Naive thymus-derived CD8-positive, alpha-beta T cell (primary cell): ENCODE results near the gene SLC25A45. TPM values are rescaled to one million over a fixed set of nuclear protein-coding genes. Genes with fewer than 3 reads are reported as not detected.
"Not testable (repeated sequence)": the region's sequence is repeated elsewhere in the genome, so short reads cannot be mapped to it uniquely, and the experiment has no call there.

Experiments
- ATAC-seq, 2 donors: fragments of 150-1000 bp; cut with Tn5 transposase in 1 of 2; sonication (Bioruptor Pico), chemical (Tn5 transposase) in 1 of 2; 1 replicate in 1 of 2; 2 replicates in 1 of 2; pipeline ENCODE4 v1.10.0; 2021; ENCODE audit warnings: mild to moderate bottlenecking in 2 of 2, moderate library complexity in 2 of 2
- POLR2A ChIA-PET: fragments of 350-600 bp; sonication (Branson Sonifier 250); formaldehyde crosslinking; loops from one replicate; lab custom pipeline; 2021; ENCODE audit warnings: antibody characterized with exemption; lab: Charles Lee
- DNase-seq, 10 donors: peaks; one replicate each; pipeline versions ENCODE4 v3.0.0 to v3.0.0-alpha.2; 2020 to 2022
- H3K27ac Mint-ChIP-seq, 10 donors: one replicate each; pipeline ENCODE4 v1.8.0; 2020 to 2022; ENCODE audit warnings: mild to moderate bottlenecking in 10 of 10, mixed read lengths in 10 of 10, moderate library complexity in 4 of 10, inconsistent platforms in 1 of 10
- H3K27me3 Mint-ChIP-seq, 5 donors: one replicate each; pipeline ENCODE4 v1.8.0; 2021 to 2022; ENCODE audit warnings: mixed read lengths in 5 of 5
- H3K36me3 Mint-ChIP-seq, 3 donors: one replicate each; pipeline ENCODE4 v1.8.0; 2020 to 2022; ENCODE audit warnings: mixed read lengths in 3 of 3, mild to moderate bottlenecking in 2 of 3, inconsistent platforms in 1 of 3
- H3K4me1 Mint-ChIP-seq, 4 donors: one replicate each; pipeline ENCODE4 v1.8.0; 2021 to 2022; ENCODE audit warnings: mixed read lengths in 4 of 4
- H3K4me3 Mint-ChIP-seq, 10 donors: one replicate each; pipeline ENCODE4 v1.8.0; 2020 to 2022; ENCODE audit warnings: mild to moderate bottlenecking in 10 of 10, mixed read lengths in 10 of 10, moderate library complexity in 6 of 10, inconsistent platforms in 1 of 10
- H3K9me3 Mint-ChIP-seq, 9 donors: one replicate each; pipeline ENCODE4 v1.8.0; 2020 to 2022; ENCODE audit warnings: mixed read lengths in 9 of 9, mild to moderate bottlenecking in 3 of 9, inconsistent platforms in 1 of 9, moderate library complexity in 1 of 9
- polyA plus RNA-seq, 3 donors: library from polyadenylated mRNA; unstranded; fragments of 300-500 nt; fragmentation: Illumina TruSeq; gene quantifications; one replicate each; pipeline ENCODE4 v1.2.3, GENCODE V29; 2021
- total RNA-seq, 8 experiments: library from RNA in 2 of 8; stranded (reverse) in 2 of 8; gene quantifications; one replicate each; pipeline ENCODE4 v1.2.3 and lab custom pipeline; 2021 to 2026

Gene SLC25A45
- total and polyA plus RNA-seq, 5 experiments from 2014 or later, result 10.8 to 23.4 (median 19.2) TPM

GRCh38 chr11:65352783-65353182 lies 29.7 kb downstream of the SLC25A45 start:
- POLR2A ChIA-PET, result interaction anchor here (0.7 to 1.8 kb wide), 3 partner anchors 18 to 135 kb away, joined by 3 to 5 read pairs (median 3); partner anchors contain the start of gene DPF2
- peaks cover 5 to 49% (median 12%) of the 10 kb centered on the region in 3 donors for H3K36me3 Mint-ChIP-seq
- H3K9me3 Mint-ChIP-seq, result no peaks in the 10 kb centered on the region
- no peaks in the 10 kb centered on the region for H3K27me3 Mint-ChIP-seq
- peak overlapping the region in 7 of 10 donors; percentile 27 to 89 (median 58) for H3K27ac Mint-ChIP-seq
- peak overlapping the region in 1 of 10 donors; percentile 48 for H3K4me3 Mint-ChIP-seq
- DNase-seq (no peak), ATAC-seq (no peak)
- peaks cover 12 to 20% (median 17%) of the 10 kb centered on the region in 4 donors for H3K4me1 Mint-ChIP-seq

- DNase-seq, result no peak
- H3K9me3 Mint-ChIP-seq, result no peaks in the 10 kb centered on the region
- H3K4me3 Mint-ChIP-seq, result no peak overlapping the region
- H3K27me3 Mint-ChIP-seq, result no peaks in the 10 kb centered on the region
- POLR2A ChIA-PET, result interaction anchor here (1.2 kb wide), 1 partner anchor 18 kb away, joined by 4 read pairs; the partner anchor contains the start of gene DPF2
- H3K27ac Mint-ChIP-seq, result peak overlapping the region in 4 of 10 donors; percentile 6 to 62 (median 35)
- peaks cover 5 to 57% (median 12%) of the 10 kb centered on the region in 3 donors for H3K36me3 Mint-ChIP-seq
- ATAC-seq, result no peak
- H3K4me1 Mint-ChIP-seq, result peaks cover 12 to 20% (median 18%) of the 10 kb centered on the region in 4 donors
Observed at GRCh38 chr11:65351511-65351910, 30.9 kb downstream of the SLC25A45 start.

GRCh38 chr11:65341856-65342255 lies 40.6 kb downstream of the SLC25A45 start:
- Mint-ChIP-seq H3K27ac (no peak overlapping the region), H3K4me3 (no peak overlapping the region), H3K36me3 (peaks cover 0 to 86% (median 17%) of the 10 kb centered on the region in 3 donors), H3K27me3 (no peaks in the 10 kb centered on the region), H3K9me3 (no peaks in the 10 kb centered on the region), H3K4me1 (peaks cover 19 to 31% (median 25%) of the 10 kb centered on the region in 4 donors)
- ATAC-seq (no peak), DNase-seq (no peak)
- POLR2A ChIA-PET, result no interaction called here

GRCh38 chr11:65340226-65340625 lies 42.2 kb downstream of the SLC25A45 start:
- POLR2A ChIA-PET, result no interaction called here
- no peak for DNase-seq
- peaks cover 19 to 41% (median 31%) of the 10 kb centered on the region in 4 donors for H3K4me1 Mint-ChIP-seq
- no peak for ATAC-seq
- peak overlapping the region in 1 of 10 donors; percentile 14 for H3K4me3 Mint-ChIP-seq
- peaks cover 0 to 70% (median 11%) of the 10 kb centered on the region in 3 donors for H3K36me3 Mint-ChIP-seq
- no peaks in the 10 kb centered on the region for H3K9me3 Mint-ChIP-seq
- H3K27ac Mint-ChIP-seq, result peak overlapping the region in 3 of 10 donors; percentile 22 to 57 (median 30)
- no peaks in the 10 kb centered on the region for H3K27me3 Mint-ChIP-seq

GRCh38 chr11:65338676-65339075 lies 43.8 kb downstream of the SLC25A45 start:
- peaks cover 0 to 56% (median 10%) of the 10 kb centered on the region in 3 donors for H3K36me3 Mint-ChIP-seq
- H3K4me3 Mint-ChIP-seq, result peak overlapping the region in 3 of 10 donors; percentile 20 to 69 (median 31)
- ATAC-seq (no peak), DNase-seq (no peak)
- no peaks in the 10 kb centered on the region for H3K27me3 Mint-ChIP-seq
- H3K9me3 Mint-ChIP-seq, result no peaks in the 10 kb centered on the region
- POLR2A ChIA-PET, result interaction anchor here (1.1 kb wide), 1 partner anchor 17 kb away, joined by 4 read pairs; no protein-coding TSS in a partner anchor
- peak overlapping the region in 5 of 10 donors; percentile 2 to 84 (median 27) for H3K27ac Mint-ChIP-seq
- peaks cover 29 to 52% (median 43%) of the 10 kb centered on the region in 4 donors for H3K4me1 Mint-ChIP-seq

- POLR2A ChIA-PET, result interaction anchor here (0.5 to 2.9 kb wide), 10 partner anchors 19 to 1134 kb away, joined by 3 to 22 read pairs (median 4); partner anchors contain the start of genes MALAT1 and POLA2
- H3K4me3 Mint-ChIP-seq, result peak overlapping the region; percentile 86 to 100 (median 94)
- no peaks in the 10 kb centered on the region for H3K9me3 Mint-ChIP-seq
- H3K36me3 Mint-ChIP-seq, result peaks cover 0 to 20% (median 0%) of the 10 kb centered on the region in 3 donors
- DNase-seq (no peak), ATAC-seq (no peak)
- peaks cover 29 to 48% (median 45%) of the 10 kb centered on the region in 4 donors for H3K4me1 Mint-ChIP-seq
- H3K27me3 Mint-ChIP-seq, result no peaks in the 10 kb centered on the region
- peak overlapping the region; percentile 51 to 98 (median 89) for H3K27ac Mint-ChIP-seq
Observed at GRCh38 chr11:65334696-65335295, 47.6 kb downstream of the SLC25A45 start.

- H3K27ac Mint-ChIP-seq, result peak overlapping the region in 1 of 10 donors; percentile 37
- POLR2A ChIA-PET, result interaction anchor here (0.6 to 3.4 kb wide), 12 partner anchors 19 to 480 kb away, joined by 3 to 22 read pairs (median 4); partner anchors contain the start of genes EHBP1L1, MALAT1, POLA2 and SCYL1
- H3K4me1 Mint-ChIP-seq, result peaks cover 21 to 37% (median 33%) of the 10 kb centered on the region in 4 donors
- peak overlapping the region in 3 of 10 donors; percentile 8 to 45 (median 30) for H3K4me3 Mint-ChIP-seq
- ATAC-seq, H3K27me3 Mint-ChIP-seq, H3K36me3 Mint-ChIP-seq, DNase-seq, H3K9me3 Mint-ChIP-seq: not testable (repeated sequence)
Observed at GRCh38 chr11:65332591-65332990, 49.9 kb downstream of the SLC25A45 start.

GRCh38 chr11:65330544-65330943 lies 51.9 kb downstream of the SLC25A45 start:
- Mint-ChIP-seq H3K27ac (peak overlapping the region in 1 of 10 donors; percentile 7), H3K36me3 (no peaks in the 10 kb centered on the region), H3K9me3 (no peaks in the 10 kb centered on the region), H3K27me3 (peaks cover 0 to 1% (median 0%) of the 10 kb centered on the region in 5 donors), H3K4me1 (peaks cover 19 to 29% (median 25%) of the 10 kb centered on the region in 4 donors), H3K4me3 (peak overlapping the region in 1 of 10 donors; percentile 6)
- POLR2A ChIA-PET, result interaction anchor here (0.5 to 1.5 kb wide), 6 partner anchors 15 to 1001 kb away, joined by 3 to 6 read pairs (median 4); partner anchors contain the start of genes CDC42EP2, CFL1 and POLA2
- DNase-seq (no peak), ATAC-seq (no peak)

- DNase-seq (peak; percentile 63 to 92 (median 78)), ATAC-seq (peak; percentile 19 to 24)
- H3K36me3 Mint-ChIP-seq, result no peaks in the 10 kb centered on the region
- H3K4me3 Mint-ChIP-seq, result peak overlapping the region in 3 of 10 donors; percentile 20 to 50 (median 26)
- H3K27ac Mint-ChIP-seq, result peak overlapping the region in 9 of 10 donors; percentile 19 to 85 (median 71)
- H3K27me3 Mint-ChIP-seq, result peaks cover 0 to 4% (median 0%) of the 10 kb centered on the region in 5 donors
- POLR2A ChIA-PET, result interaction anchor here (0.5 to 1.5 kb wide), 14 partner anchors 15 to 528 kb away, joined by 3 to 6 read pairs (median 4); partner anchors contain the start of genes CAPN1, CDC42EP2 and CFL1
- no peaks in the 10 kb centered on the region for H3K9me3 Mint-ChIP-seq
- peaks cover 14 to 23% (median 19%) of the 10 kb centered on the region in 4 donors for H3K4me1 Mint-ChIP-seq
Observed at GRCh38 chr11:65329944-65330403, 52.5 kb downstream of the SLC25A45 start.

GRCh38 chr11:65329478-65329877 lies 53.0 kb downstream of the SLC25A45 start:
- Mint-ChIP-seq H3K27ac (peak overlapping the region in 9 of 10 donors; percentile 19 to 85 (median 71)), H3K36me3 (no peaks in the 10 kb centered on the region), H3K9me3 (no peaks in the 10 kb centered on the region), H3K4me3 (peak overlapping the region in 3 of 10 donors; percentile 20 to 50 (median 26)), H3K27me3 (peaks cover 0 to 4% (median 0%) of the 10 kb centered on the region in 5 donors), H3K4me1 (peaks cover 9 to 18% (median 14%) of the 10 kb centered on the region in 4 donors)
- ATAC-seq (no peak), DNase-seq (no peak)
- POLR2A ChIA-PET, result interaction anchor here (0.6 to 1.5 kb wide), 13 partner anchors 14 to 529 kb away, joined by 3 to 5 read pairs (median 3); partner anchors contain the start of genes CAPN1, CDC42EP2 and CFL1

- peaks cover 4 to 11% (median 7%) of the 10 kb centered on the region in 4 donors for H3K4me1 Mint-ChIP-seq
- POLR2A ChIA-PET, result no interaction called here
Observed at GRCh38 chr11:65327021-65327420, 55.4 kb downstream of the SLC25A45 start.

GRCh38 chr11:65325435-65325834 lies 57.0 kb downstream of the SLC25A45 start:
- Mint-ChIP-seq H3K27ac (no peak overlapping the region), H3K36me3 (no peaks in the 10 kb centered on the region), H3K4me3 (no peak overlapping the region), H3K4me1 (peaks cover 4 to 11% (median 7%) of the 10 kb centered on the region in 4 donors), H3K27me3 (peaks cover 0 to 6% (median 2%) of the 10 kb centered on the region in 5 donors), H3K9me3 (no peaks in the 10 kb centered on the region)
- ATAC-seq (no peak), DNase-seq (no peak)
- POLR2A ChIA-PET, result interaction anchor here (0.7 kb wide), 1 partner anchor 64 kb away, joined by 3 read pairs; the partner anchor contains the start of gene POLA2

More at GRCh38 chr11:65327021-65327420, 55.4 kb downstream of the SLC25A45 start:
- DNase-seq (no peak), ATAC-seq (no peak)
- H3K36me3 Mint-ChIP-seq, result no peaks in the 10 kb centered on the region
- no peak overlapping the region for H3K27ac Mint-ChIP-seq
- peaks cover 0 to 6% (median 2%) of the 10 kb centered on the region in 5 donors for H3K27me3 Mint-ChIP-seq
- no peaks in the 10 kb centered on the region for H3K9me3 Mint-ChIP-seq
- H3K4me3 Mint-ChIP-seq, result no peak overlapping the region
